ENCODE data around the gene H19. TPM values are rescaled to one million over a fixed set of nuclear protein-coding genes. Genes with fewer than 3 reads are reported as not detected.

H19 gene
- total and polyA plus RNA-seq, 2 of the 8 experiments (the other 6 are each of a cell fraction or from before 2014, with no cell fraction given) = 5.2 to 10.0 TPM

GRCh38 chr11:2004466-2004865 is 6.8 kb upstream of the H19 start:
- H3K27me3 ChIP-seq (replicated peaks in 1 of 4; ENCODE audit: control insufficient read depth in 3 of 4, extremely low read depth in 1 of 4, insufficient read depth in 3 of 4, low read length in 3 of 4) = no peaks in the 10 kb centered on the region
- H3K36me3 ChIP-seq (ENCODE audit: control insufficient read depth in 2 of 4, insufficient read depth in 4 of 4, low read length in 3 of 4) = no peaks in the 10 kb centered on the region
- no peaks in the 10 kb centered on the region for H3K79me2 ChIP-seq (ENCODE audit: control insufficient read depth in 1 of 2, insufficient read depth in 2 of 2, low read length in 2 of 2)
- no peaks in the 10 kb centered on the region for H3K79me1 ChIP-seq (ENCODE audit: low read depth, low read length)
- H3K4me1 ChIP-seq (replicated peaks in 1 of 4; ENCODE audit: control insufficient read depth in 3 of 4, insufficient read depth in 4 of 4, low read length in 3 of 4) = no peaks in the 10 kb centered on the region
- no peak overlapping the region for H2BK12ac ChIP-seq (ENCODE audit: low read depth, low read length)
- no peak overlapping the region for H2AFZ ChIP-seq (ENCODE audit: low read length)
- ChIA-PET POLR2A (ENCODE audit: partially characterized antibody) (interaction anchor here (0.7 to 1.2 kb wide), 3 partner anchors 9 to 135 kb away, joined by 3 to 6 read pairs (median 3); no protein-coding TSS in a partner anchor), CTCF (ENCODE audit: partially characterized antibody) (interaction anchor here (0.7 to 4.8 kb wide), 5 partner anchors 24 to 287 kb away, joined by 3 to 30 read pairs (median 4); no protein-coding TSS in a partner anchor)
- H3K27ac ChIP-seq (ENCODE audit: low read depth, low read length) = no peak overlapping the region
- no peak overlapping the region for H2AK5ac ChIP-seq (ENCODE audit: low read depth, low read length)
- TF ChIP-seq MAX (IDR thresholded peaks at IDR 0.05) (no peak), TEAD4 (IDR thresholded peaks at IDR 0.05; ENCODE audit: low read depth, low read length) (no peak), BCL11A (IDR thresholded peaks at IDR 0.05; ENCODE audit: low read depth in 2 of 2, low read length in 2 of 2) (no peak), TAF1 (IDR thresholded peaks at IDR 0.05; ENCODE audit: low read depth, low read length) (no peak)
- no peak overlapping the region for H3K14ac ChIP-seq (ENCODE audit: insufficient read length)
- H3K4me2 ChIP-seq (ENCODE audit: insufficient read depth in 1 of 2, low read depth in 2 of 2, low read length in 2 of 2) = no peak overlapping the region
- no peak overlapping the region for H4K5ac ChIP-seq (ENCODE audit: insufficient read length, low read depth, low read length)
- no peak overlapping the region for H2BK15ac ChIP-seq (ENCODE audit: low read length)
- no peak overlapping the region for H4K91ac ChIP-seq (replicated peaks; ENCODE audit: insufficient read length, low read length)
- no peak overlapping the region for H2BK20ac ChIP-seq (ENCODE audit: low read length)
- H3K23me2 ChIP-seq (ENCODE audit: low read depth, low read length) = no peaks in the 10 kb centered on the region
- no peak overlapping the region for H2BK5ac ChIP-seq (ENCODE audit: low read depth, low read length)
- no peak overlapping the region for H4K8ac ChIP-seq (ENCODE audit: extremely low read depth, insufficient read depth, low read length)
- no peak overlapping the region for H3K18ac ChIP-seq (ENCODE audit: extremely low read depth, low read length)
- H4K20me1 ChIP-seq (replicated peaks in 1 of 2; ENCODE audit: control insufficient read depth in 1 of 2, insufficient read depth in 2 of 2, low read length in 2 of 2) = no peaks in the 10 kb centered on the region
- no peak overlapping the region for H3K4ac ChIP-seq (replicated peaks; ENCODE audit: insufficient read length, low read depth, low read length)
- no peaks in the 10 kb centered on the region for H3K9me3 ChIP-seq (ENCODE audit: insufficient read depth in 2 of 2, low read depth in 1 of 2, low read length in 1 of 2)
- H3K9ac ChIP-seq (replicated peaks in 1 of 4; ENCODE audit: extremely low read depth in 1 of 4, low read depth in 3 of 4, low read length in 3 of 4) = no peak overlapping the region
- no peak overlapping the region for H3K23ac ChIP-seq (ENCODE audit: insufficient read length)
- FAIRE-seq = peak; percentile 68
- WGBS, 2 experiments (ENCODE audit: extremely low coverage in 1 of 2, insufficient coverage in 1 of 2, insufficient read length in 1 of 2, insufficient replicate concordance in 2 of 2, low coverage in 1 of 2, low lambda C conversion rate in 2 of 2, missing lambda C conversion rate in 1 of 2) = no CpG with 5 or more reads among the region's 13 CpGs
- H3K56ac ChIP-seq (replicated peaks; ENCODE audit: insufficient read length, low read depth, low read length) = no peak overlapping the region
- no peak for DNase-seq (ENCODE audit: low read depth in 1 of 2, low spot score in 2 of 2)
- no peak overlapping the region for H3K4me3 ChIP-seq (ENCODE audit: extremely low read depth in 1 of 4, insufficient read depth in 2 of 4, low read depth in 3 of 4, low read length in 4 of 4)
- no peak overlapping the region for H2BK120ac ChIP-seq (replicated peaks; ENCODE audit: low read depth, low read length)
